T1000 (cell line): ENCODE measurements around the gene DSCAML1.
"Not testable (repeated sequence)": the region's sequence is repeated elsewhere in the genome, so short reads cannot be mapped to it uniquely, and the experiment has no call there.

Source experiments
- DNase-seq: peaks from one replicate; lab custom pipeline; 2025; ENCODE audit warnings: mixed read lengths; lab: John Stamatoyannopoulos, UW

The DSCAML1 gene

DNA sequence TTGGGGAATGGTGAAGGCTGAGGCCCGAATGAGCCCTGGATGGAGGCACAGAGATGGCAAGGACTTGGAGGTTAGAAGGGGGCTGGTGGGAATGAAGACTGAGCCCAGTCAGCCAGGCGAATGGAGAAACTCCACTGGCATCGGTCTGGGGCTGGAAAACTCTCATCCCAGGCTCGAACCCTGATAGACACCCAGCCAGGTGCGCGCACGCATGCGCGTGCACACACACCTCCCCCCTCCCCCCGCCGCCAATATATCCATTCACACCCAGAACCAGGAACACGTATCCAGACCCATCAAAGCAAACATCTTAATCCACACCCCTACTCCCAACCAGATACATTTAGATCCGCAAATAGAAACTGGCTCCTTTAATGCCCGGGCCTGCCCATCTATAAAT lies 330.1 kb downstream of the DSCAML1 start:
- DNase-seq: no peak

DNA sequence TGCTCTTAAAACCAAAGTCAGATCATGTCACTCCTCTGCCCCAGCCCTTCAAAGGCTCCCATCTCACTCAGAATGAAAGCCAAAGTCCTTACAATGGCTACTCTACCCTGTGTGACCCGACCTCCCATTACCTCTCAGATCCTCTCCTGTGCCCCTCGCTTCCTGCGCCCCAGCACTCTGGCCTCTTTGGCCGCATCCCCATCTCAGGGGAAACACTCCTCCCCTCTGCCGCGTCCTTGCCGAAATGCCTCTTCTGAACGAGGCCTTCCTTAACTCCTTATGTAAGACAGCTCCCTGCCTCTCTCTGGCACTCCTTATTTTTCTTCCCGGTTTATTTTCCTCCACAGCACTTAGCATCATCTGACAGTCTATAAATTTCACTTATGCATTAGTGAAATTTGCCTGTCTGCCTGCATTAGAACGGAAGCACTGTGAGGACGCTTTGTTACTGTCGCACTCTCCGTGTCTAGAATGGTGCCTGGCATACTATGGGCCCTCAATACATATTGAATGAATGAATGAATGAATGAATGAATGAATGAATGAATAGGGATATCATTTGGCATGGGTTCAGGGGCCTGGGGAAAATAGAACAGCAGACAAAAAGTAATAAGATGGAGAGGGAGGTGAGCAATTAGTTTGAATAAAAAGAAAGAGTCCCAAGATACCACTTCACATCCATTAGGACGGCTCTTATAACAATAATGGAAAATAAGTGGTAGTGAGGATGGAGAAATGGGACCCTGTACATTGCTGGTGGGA lies 331.6 kb downstream of the DSCAML1 start:
- no peak for DNase-seq

GRCh38 chr11:117464778-117465177 lies 332.2 kb downstream of the DSCAML1 start:
- no peak for DNase-seq

DNA sequence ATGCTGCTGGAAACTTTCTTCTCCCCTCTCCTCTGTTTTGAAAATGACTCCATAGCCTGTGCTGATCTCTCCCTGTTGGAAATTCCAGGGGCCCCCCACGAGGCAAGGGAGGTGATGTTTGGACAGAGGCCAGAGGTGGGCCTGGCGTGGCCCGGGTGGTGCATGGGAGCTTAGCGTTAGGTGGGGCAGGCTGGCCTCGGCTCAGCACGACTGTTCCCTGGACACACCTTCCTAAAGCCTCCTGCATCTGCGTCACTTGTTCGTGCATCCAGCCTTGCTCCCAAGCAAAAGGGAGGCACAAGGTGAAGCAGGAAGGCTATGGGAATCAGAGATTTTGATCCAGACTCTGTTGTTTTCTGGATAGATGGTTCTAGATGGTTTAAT lies 334.2 kb downstream of the DSCAML1 start:
- no peak for DNase-seq

- no peak for DNase-seq
Measured at GRCh38 chr11:117462183-117462863, 334.7 kb downstream of the DSCAML1 start.

DNA sequence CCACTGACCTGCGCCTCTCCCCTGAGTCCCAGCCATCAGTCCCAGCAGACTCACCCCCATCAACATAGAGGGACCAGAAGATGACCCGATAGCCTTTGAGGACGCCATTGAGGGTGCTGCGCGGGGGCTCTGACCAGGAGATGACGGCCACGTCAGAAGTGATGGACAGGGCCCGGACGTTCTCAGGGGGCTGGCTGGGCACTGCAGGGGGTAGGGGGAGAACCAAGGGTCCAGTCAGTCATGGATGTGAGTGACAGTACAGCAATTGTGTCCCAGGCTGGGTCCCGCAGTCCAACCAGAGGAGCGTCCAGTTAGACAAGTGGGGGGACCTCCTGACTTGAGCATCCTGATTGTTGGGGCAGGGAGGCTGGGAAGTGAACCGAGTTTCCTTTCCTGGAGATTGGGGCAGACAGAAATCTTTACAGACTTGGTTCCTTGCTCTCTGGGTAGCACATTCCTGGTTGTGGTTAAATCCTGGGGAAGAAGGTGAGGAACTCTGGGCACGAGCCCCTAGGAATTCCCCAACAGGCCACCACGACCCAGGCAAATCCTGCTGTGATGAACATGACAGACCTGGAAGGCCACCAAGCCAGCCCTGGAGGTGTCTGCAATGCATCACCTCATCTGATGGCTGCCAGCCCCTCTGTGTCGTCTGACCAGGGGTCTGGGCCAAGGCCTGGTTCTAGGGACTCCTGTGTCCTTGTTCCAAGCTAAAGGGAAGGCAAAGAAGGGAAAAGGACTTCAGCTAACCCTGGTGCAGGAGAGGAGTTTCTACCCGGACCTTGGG lies 335.4 kb downstream of the DSCAML1 start:
- no peak for DNase-seq

GRCh38 chr11:117459979-117460300 lies 337.1 kb downstream of the DSCAML1 start:
- DNase-seq: no peak

GRCh38 chr11:117459123-117459978 lies 337.7 kb downstream of the DSCAML1 start:
- DNase-seq: no peak

DNA sequence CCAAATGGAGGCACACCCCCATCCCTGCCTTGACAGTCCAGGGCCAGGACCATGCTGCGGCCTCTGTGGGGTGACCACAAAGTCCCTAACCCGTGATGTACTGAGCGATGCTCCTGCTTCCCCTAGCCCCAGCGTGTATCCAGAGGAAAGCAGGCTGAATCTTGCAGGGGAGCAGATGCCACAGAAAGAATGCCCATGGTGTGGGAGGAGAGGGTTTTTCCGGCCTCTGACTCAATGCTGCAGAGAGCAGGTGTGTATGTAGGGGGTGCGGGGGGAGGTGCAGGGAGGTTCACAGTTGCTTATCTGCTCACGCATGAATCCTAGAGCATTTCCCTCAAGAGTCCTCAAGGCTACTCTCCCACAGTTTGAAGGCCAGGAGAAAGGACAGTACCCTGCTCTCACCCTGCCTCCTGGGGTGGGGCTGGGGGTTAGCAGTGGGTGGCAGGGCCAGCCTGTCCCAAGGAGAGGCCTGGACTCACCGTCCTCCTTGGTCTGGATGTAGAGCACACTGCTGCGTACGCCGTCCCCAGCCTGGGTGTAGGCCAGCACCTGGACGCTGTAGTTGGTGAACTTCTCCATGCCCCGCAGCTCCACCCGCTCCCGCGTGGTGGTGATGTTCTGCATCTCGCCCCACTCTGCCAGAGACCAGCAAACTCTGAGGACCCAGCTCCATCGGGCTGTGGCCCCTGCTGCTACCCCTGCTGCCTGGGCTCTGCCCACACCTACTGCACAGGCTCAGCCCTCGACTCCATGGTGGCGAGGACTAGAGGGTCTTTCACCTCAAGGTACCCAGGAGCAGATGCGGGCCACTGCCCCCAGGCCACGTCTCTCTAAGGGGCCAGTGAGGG lies 338.5 kb downstream of the DSCAML1 start:
- DNase-seq: no peak

GRCh38 chr11:117457835-117458234 lies 339.2 kb downstream of the DSCAML1 start:
- DNase-seq: no peak

DNA sequence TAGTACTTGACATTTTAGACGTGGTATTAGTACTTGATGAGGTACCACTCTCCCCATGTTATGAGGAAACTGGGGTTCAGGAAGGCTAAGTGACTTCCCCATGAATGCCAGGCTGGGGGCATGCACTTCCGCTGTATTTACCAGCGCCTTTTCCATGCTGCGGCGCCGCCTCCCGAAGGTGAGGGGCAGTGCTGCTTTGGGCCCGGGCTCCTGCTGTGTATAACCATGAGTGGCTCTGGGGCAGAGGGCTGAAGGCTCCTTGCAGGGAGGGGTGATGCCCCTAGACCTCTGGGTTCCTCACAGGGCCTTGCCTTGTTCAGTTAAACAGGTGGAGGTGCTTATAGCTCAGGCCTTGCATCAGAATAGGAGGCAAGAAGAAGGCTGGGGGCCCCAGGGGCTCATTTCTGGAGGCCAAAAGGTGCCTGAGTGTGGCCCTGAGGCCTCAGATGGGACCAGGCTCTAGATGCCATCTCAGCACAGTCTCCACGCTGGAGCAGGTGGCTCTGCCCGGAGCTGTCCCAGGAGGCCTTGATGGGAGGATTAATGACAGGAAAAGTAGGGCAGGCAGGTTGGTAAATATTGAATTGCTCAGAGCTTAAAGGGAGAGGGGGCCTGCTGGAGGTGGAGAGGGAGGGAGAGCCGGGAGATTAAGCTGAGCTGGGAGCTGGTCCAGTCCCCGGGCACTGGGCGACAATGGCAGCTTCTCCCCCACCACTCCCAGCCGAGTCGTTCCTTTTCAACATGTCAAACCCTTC lies 339.8 kb downstream of the DSCAML1 start:
- no peak for DNase-seq

DNA sequence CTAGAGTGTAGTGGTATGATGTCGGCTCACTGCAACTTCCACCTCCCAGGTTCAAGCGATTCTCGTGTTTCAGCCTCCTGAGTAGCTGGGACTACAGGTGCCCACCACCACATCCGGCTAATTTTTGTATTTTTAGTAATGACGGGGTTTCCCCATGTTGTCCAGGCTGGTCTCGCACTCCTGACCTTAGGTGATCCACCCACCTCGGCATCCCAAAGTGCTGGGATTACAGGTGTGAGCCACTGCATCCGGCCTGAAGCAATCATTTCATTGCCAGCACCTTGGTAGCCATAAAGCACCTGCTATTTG lies 340.3 kb downstream of the DSCAML1 start:
- not testable (repeated sequence) for DNase-seq

GRCh38 chr11:117456027-117456720 lies 340.8 kb downstream of the DSCAML1 start:
- no peak for DNase-seq

DNA sequence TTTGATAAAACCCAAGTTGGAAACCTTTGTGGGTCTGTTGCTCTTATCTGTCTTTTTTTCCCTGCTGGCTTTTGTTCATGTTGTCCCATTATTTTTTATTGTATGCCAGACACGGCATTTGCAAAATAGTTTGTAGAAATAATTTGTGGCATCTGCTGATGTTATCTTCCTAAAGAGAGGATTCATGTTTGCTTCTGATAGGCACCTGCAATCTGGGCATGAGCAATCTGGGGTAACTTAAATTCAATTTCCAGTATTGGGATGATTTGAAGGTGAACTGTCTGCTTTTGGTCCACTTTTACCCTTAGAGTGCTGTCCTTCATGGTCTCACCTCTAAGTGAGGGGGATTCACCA lies 342.5 kb downstream of the DSCAML1 start:
- no peak for DNase-seq

GRCh38 chr11:117453886-117454563 lies 343.0 kb downstream of the DSCAML1 start:
- no peak for DNase-seq

DNA sequence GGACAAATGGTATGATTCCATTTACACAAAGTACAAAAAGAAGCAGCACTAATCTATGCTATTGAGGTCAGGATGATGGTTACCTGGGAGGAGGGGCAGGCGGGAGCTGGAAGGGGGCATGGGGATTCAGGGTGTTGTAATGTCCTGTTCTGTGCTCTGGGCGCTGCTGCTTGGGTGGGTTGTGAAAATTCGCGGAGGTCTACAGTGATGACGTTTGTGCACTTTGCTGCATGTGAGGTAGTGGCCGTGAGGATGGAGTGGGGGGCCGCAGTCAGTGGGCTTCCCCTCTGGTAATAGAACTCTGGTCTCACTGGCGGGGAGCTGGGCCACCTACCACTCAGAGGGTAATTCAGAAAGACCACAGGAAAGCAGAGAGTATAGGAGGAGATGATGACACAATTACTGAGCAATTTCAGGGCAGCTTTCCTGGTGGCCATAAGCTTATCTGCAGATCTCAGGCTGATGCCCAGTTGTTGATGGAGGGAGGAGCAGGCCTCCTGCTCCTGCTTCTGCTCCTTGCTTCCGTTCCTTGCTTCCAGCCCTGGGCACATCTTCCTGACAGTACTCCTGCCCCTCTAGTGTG lies 347.8 kb downstream of the DSCAML1 start:
- DNase-seq: no peak

GRCh38 chr11:117444711-117445658 lies 352.0 kb downstream of the DSCAML1 start:
- no peak for DNase-seq

GRCh38 chr11:117444256-117444655 lies 352.8 kb downstream of the DSCAML1 start:
- DNase-seq: no peak
